Mesenchymal stem cell (in vitro differentiated cells and primary cell): ENCODE results near the gene CPNE9.
A peak's percentile ranks its signal among the peaks of the same experiment; 100 is the strongest.

Experiments used
- DNase-seq: peaks from one replicate; pipeline ENCODE4 v3.0.0-alpha.2; 2013
- H2AFZ ChIP-seq: one replicate; pipeline ENCODE4 v1.6.1; 2013; ENCODE audit warnings: low read depth, mild to moderate bottlenecking, control low read depth, inconsistent platforms, low read length, moderate library complexity
- H2AK5ac ChIP-seq: 2 replicates; pipeline ENCODE4 v1.6.1; 2013; ENCODE audit warnings: low read length, moderate library complexity, mild to moderate bottlenecking, inconsistent platforms; ENCODE audit not compliant: severe bottlenecking
- H2BK120ac ChIP-seq: one replicate; pipeline ENCODE4 v1.6.1; 2013; ENCODE audit warnings: low read depth, mild to moderate bottlenecking, inconsistent platforms, low read length, moderate library complexity
- H2BK12ac ChIP-seq, 2 experiments: one replicate each; pipeline ENCODE4 v1.6.1; 2013; ENCODE audit warnings: inconsistent platforms in 2 of 2, low read length in 2 of 2, mild to moderate bottlenecking in 2 of 2, moderate library complexity in 2 of 2, control low read depth in 1 of 2
- H2BK15ac ChIP-seq: one replicate; pipeline ENCODE4 v1.6.1; 2013; ENCODE audit warnings: mild to moderate bottlenecking, low read depth, inconsistent platforms; ENCODE audit not compliant: poor library complexity, severe bottlenecking
- H2BK5ac ChIP-seq: 2 replicates; pipeline ENCODE4 v1.6.1; 2013; ENCODE audit warnings: low read depth, mild to moderate bottlenecking, low read length, control low read depth, inconsistent platforms; ENCODE audit not compliant: poor library complexity, severe bottlenecking
- H3K14ac ChIP-seq, 2 experiments: one replicate each; pipeline ENCODE4 v1.6.1; 2013; ENCODE audit warnings: inconsistent platforms in 2 of 2, low read length in 2 of 2, control low read depth in 1 of 2, mild to moderate bottlenecking in 1 of 2, moderate library complexity in 1 of 2
- H3K18ac ChIP-seq, 2 experiments: one replicate each; pipeline ENCODE4 v1.6.1; 2013; ENCODE audit warnings: inconsistent platforms in 2 of 2, low read length in 2 of 2, control low read depth in 1 of 2, low read depth in 1 of 2, mild to moderate bottlenecking in 1 of 2
- H3K23ac ChIP-seq, 2 experiments: one replicate each; pipeline ENCODE4 v1.6.1; 2013; ENCODE audit warnings: inconsistent platforms in 2 of 2, low read length in 2 of 2, mild to moderate bottlenecking in 2 of 2, moderate library complexity in 2 of 2, control low read depth in 1 of 2
- H3K27ac ChIP-seq: 2 replicates; pipeline ENCODE4 v1.5.1; 2013; ENCODE audit warnings: mild to moderate bottlenecking, moderate library complexity, low read length, control low read depth, inconsistent platforms; ENCODE audit not compliant: poor library complexity, severe bottlenecking
- H3K27me3 ChIP-seq, 2 experiments: 2 replicates each; pipeline versions ENCODE4 v1.6.1 to v1.7.0; 2013; ENCODE audit warnings: low read length in 2 of 2, mild to moderate bottlenecking in 2 of 2, moderate library complexity in 2 of 2, control low read depth in 1 of 2, inconsistent platforms in 1 of 2; ENCODE audit not compliant: control insufficient read depth in 1 of 2, insufficient read depth in 1 of 2
- H3K36me3 ChIP-seq, 2 experiments: 2 replicates each; pipeline versions ENCODE4 v1.6.1 to v1.7.0; 2013; ENCODE audit warnings: low read length in 2 of 2, control low read depth in 1 of 2, inconsistent platforms in 1 of 2, low read depth in 1 of 2, mild to moderate bottlenecking in 1 of 2; ENCODE audit not compliant: insufficient read depth in 2 of 2, control insufficient read depth in 1 of 2
- H3K4ac ChIP-seq, 2 experiments: one replicate each; pipeline ENCODE4 v1.6.1; 2013; ENCODE audit warnings: inconsistent platforms in 2 of 2, low read length in 2 of 2, mild to moderate bottlenecking in 2 of 2, moderate library complexity in 2 of 2, control low read depth in 1 of 2, low read depth in 1 of 2
- H3K4me1 ChIP-seq: 2 replicates; pipeline ENCODE4 v1.6.1; 2013; ENCODE audit warnings: low read depth, low read length, control low read depth; ENCODE audit not compliant: control insufficient read depth, insufficient read depth
- H3K4me2 ChIP-seq: 2 replicates; pipeline ENCODE4 v1.6.1; 2013; ENCODE audit warnings: low read length, mild to moderate bottlenecking, inconsistent platforms; ENCODE audit not compliant: poor library complexity, severe bottlenecking
- H3K4me3 ChIP-seq, 2 experiments: 2 replicates each; pipeline versions ENCODE4 v1.5.1 to v1.7.0; 2013; ENCODE audit warnings: low read length in 2 of 2, mild to moderate bottlenecking in 2 of 2, control low read depth in 1 of 2, low read depth in 1 of 2; ENCODE audit not compliant: insufficient read depth in 1 of 2
- H3K79me1 ChIP-seq: replicated peaks from 2 replicates; pipeline ENCODE4 v1.6.1; 2013; ENCODE audit warnings: mild to moderate bottlenecking, control low read depth, low read length, inconsistent platforms; ENCODE audit not compliant: poor library complexity, severe bottlenecking
- H3K9ac ChIP-seq: 2 replicates; pipeline ENCODE4 v1.7.0; 2013; ENCODE audit warnings: mild to moderate bottlenecking, low read length, moderate library complexity
- H3K9me3 ChIP-seq: 2 replicates; pipeline ENCODE4 v1.7.0; 2013; ENCODE audit warnings: mild to moderate bottlenecking, low read length; ENCODE audit not compliant: control insufficient read depth
- H4K8ac ChIP-seq: one replicate; pipeline ENCODE4 v1.6.1; 2013; ENCODE audit warnings: inconsistent platforms, mild to moderate bottlenecking, low read length, moderate library complexity
- H4K91ac ChIP-seq: one replicate; pipeline ENCODE4 v1.6.1; 2013; ENCODE audit warnings: mild to moderate bottlenecking, low read length, inconsistent platforms
- WGBS: methylation state at CpG from one replicate; pipeline ENCODE4 v1.1.7; 2013; ENCODE audit warnings: mixed read lengths; 5-methylcytosine and 5-hydroxymethylcytosine counted together

CPNE9 gene

GRCh38 chr3:9701006-9701405, 2.6 kb upstream of the CPNE9 start:
- H3K27me3 ChIP-seq = peaks cover 25 to 27% of the 10 kb centered on the region in 2 experiments
- no peak overlapping the region for H2BK15ac ChIP-seq
- H3K14ac ChIP-seq = no peak overlapping the region
- no peak overlapping the region for H2BK12ac ChIP-seq
- no peak overlapping the region for H3K4me2 ChIP-seq
- H2BK120ac ChIP-seq = no peak overlapping the region
- H4K8ac ChIP-seq = no peak overlapping the region
- H2BK5ac ChIP-seq = no peak overlapping the region
- H3K18ac ChIP-seq = no peak overlapping the region
- no peak overlapping the region for H3K4me3 ChIP-seq
- H3K27ac ChIP-seq = no peak overlapping the region
- no peak overlapping the region for H3K4ac ChIP-seq
- no peaks in the 10 kb centered on the region for H3K9me3 ChIP-seq
- H3K4me1 ChIP-seq = peaks cover 17% of the 10 kb centered on the region
- no peak overlapping the region for H3K23ac ChIP-seq
- no peak overlapping the region for H2AK5ac ChIP-seq
- no peak overlapping the region for H3K9ac ChIP-seq
- no peak for DNase-seq
- peaks cover 42 to 58% of the 10 kb centered on the region in 2 experiments for H3K36me3 ChIP-seq
- 96% methylated on average over 7 of the region's 7 CpGs for WGBS
- H4K91ac ChIP-seq = no peak overlapping the region
- H3K79me1 ChIP-seq = peaks cover 1% of the 10 kb centered on the region
- H2AFZ ChIP-seq = no peak overlapping the region

GRCh38 chr3:9701711-9702110, 1.9 kb upstream of the CPNE9 start:
- H2BK120ac ChIP-seq = no peak overlapping the region
- no peak overlapping the region for H2BK5ac ChIP-seq
- no peak for DNase-seq

DNA sequence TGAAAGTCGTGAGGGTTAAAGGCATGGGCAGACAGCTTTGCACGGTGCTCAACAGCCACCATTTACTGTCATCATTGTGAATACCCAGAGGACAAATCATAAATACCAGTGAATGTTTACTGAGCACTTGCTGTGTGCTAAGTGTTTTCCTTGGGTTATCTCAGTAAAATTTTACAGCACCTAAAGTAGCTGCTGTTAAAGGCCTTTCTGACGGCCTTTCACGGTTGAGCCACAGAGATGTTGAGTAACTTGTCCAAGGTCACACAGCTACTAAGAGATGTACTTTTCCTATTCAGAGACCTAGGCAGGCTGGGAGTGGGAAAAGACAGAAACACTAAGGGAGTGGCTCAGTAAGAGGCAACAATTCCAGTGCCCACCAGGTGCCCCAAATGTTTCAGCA, 393 bp upstream of the CPNE9 start:
- Histone ChIP-seq H3K9ac (no peak overlapping the region), H3K14ac (no peak overlapping the region), H4K91ac (no peak overlapping the region), H3K79me1 (no peaks in the 10 kb centered on the region), H3K4me1 (peaks cover 17% of the 10 kb centered on the region), H2BK12ac (no peak overlapping the region), H4K8ac (no peak overlapping the region), H3K27ac (no peak overlapping the region), H2BK5ac (no peak overlapping the region), H2BK120ac (no peak overlapping the region), H3K4ac (no peak overlapping the region), H2BK15ac (no peak overlapping the region), H3K4me3 (no peak overlapping the region), H3K23ac (no peak overlapping the region), H3K18ac (no peak overlapping the region), H2AFZ (no peak overlapping the region), H3K36me3 (peaks cover 23 to 37% of the 10 kb centered on the region in 2 experiments), H3K4me2 (no peak overlapping the region), H3K9me3 (no peaks in the 10 kb centered on the region), H2AK5ac (no peak overlapping the region), H3K27me3 (peaks cover 35 to 36% of the 10 kb centered on the region in 2 experiments)
- WGBS = 95% methylated on average over 4 of the region's 4 CpGs
- DNase-seq = no peak

More at GRCh38 chr3:9701711-9702110, 1.9 kb upstream of the CPNE9 start:
- H3K79me1 ChIP-seq = peaks cover 1% of the 10 kb centered on the region
- no peak overlapping the region for H3K4ac ChIP-seq
- no peak overlapping the region for H3K23ac ChIP-seq
- H2AK5ac ChIP-seq = no peak overlapping the region
- H3K4me2 ChIP-seq = no peak overlapping the region
- no peak overlapping the region for H3K4me3 ChIP-seq
- no peak overlapping the region for H3K9ac ChIP-seq
- peaks cover 38 to 52% of the 10 kb centered on the region in 2 experiments for H3K36me3 ChIP-seq
- H2BK15ac ChIP-seq = no peak overlapping the region
- H3K27me3 ChIP-seq = peaks cover 32 to 34% of the 10 kb centered on the region in 2 experiments
- 95% methylated on average over 10 of the region's 10 CpGs for WGBS
- no peaks in the 10 kb centered on the region for H3K9me3 ChIP-seq
- no peak overlapping the region for H4K8ac ChIP-seq
- no peak overlapping the region for H3K27ac ChIP-seq
- H3K4me1 ChIP-seq = peaks cover 17% of the 10 kb centered on the region
- no peak overlapping the region for H2BK12ac ChIP-seq
- H3K14ac ChIP-seq = no peak overlapping the region
- H2AFZ ChIP-seq = no peak overlapping the region
- no peak overlapping the region for H3K18ac ChIP-seq
- no peak overlapping the region for H4K91ac ChIP-seq

DNA sequence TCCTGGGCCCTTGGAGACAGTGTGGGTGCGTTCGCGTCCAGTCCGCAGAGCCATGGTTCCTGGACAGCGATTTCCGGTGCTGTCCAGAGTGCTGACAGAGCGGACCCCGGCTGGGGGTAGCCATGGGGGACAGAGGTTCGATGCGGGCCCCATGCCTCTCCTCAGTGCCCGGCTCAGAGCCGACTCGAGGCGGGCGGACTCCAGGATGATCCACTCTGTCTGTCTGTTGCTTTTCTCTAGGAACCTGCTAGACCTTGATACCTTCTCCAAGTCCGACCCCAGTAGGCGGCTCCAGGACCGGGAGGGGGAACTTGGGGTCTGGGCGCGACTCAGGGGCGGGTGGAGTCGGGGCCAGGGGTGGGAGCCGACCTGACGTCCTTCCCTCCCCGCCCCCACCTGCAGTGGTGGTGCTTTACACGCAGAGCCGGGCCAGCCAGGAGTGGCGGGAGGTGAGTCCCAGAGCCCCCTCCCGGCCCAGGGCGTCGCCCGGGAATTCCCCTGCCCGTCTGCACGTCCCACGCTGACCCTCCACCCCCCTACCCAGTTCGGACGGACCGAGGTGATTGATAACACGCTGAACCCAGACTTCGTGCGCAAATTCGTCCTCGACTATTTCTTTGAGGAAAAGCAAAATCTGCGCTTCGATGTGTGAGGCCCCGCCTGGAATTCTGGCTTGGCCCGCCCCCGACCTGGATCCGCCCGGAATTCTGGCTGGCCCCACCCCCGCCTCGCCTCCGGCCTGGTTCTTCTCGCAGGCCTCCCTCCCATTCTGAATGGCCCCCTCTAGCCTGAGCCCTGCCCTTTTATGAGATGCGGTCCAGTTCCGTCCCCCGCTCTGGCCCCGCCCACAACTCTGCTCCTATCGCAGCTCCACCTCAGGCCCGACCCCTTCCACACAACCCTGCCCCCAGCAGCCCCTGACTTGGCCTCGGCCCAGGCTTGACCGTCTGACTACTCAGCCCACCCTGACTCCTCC, 1.0 kb downstream of the CPNE9 start:
- no peak overlapping the region for H3K18ac ChIP-seq
- H4K91ac ChIP-seq = no peak overlapping the region
- H3K79me1 ChIP-seq = no peaks in the 10 kb centered on the region
- H3K27ac ChIP-seq = no peak overlapping the region
- WGBS = 2% methylated on average over 53 of the region's 62 CpGs
- H3K23ac ChIP-seq = no peak overlapping the region
- peak overlapping the region in 1 of 2 experiments; percentile 66 for H3K4me3 ChIP-seq
- H3K4me1 ChIP-seq = peaks cover 17% of the 10 kb centered on the region
- H2AFZ ChIP-seq = no peak overlapping the region
- H4K8ac ChIP-seq = no peak overlapping the region
- H2BK5ac ChIP-seq = no peak overlapping the region
- H2BK15ac ChIP-seq = no peak overlapping the region
- DNase-seq = peak; percentile 44
- peaks cover 18 to 26% of the 10 kb centered on the region in 2 experiments for H3K36me3 ChIP-seq
- H2AK5ac ChIP-seq = no peak overlapping the region
- peak overlapping the region; percentile 60 for H3K4me2 ChIP-seq
- H3K4ac ChIP-seq = no peak overlapping the region
- H2BK120ac ChIP-seq = no peak overlapping the region
- H3K9ac ChIP-seq = no peak overlapping the region
- no peak overlapping the region for H3K14ac ChIP-seq
- H2BK12ac ChIP-seq = no peak overlapping the region
- H3K9me3 ChIP-seq = no peaks in the 10 kb centered on the region
- H3K27me3 ChIP-seq = peaks cover 35 to 36% of the 10 kb centered on the region in 2 experiments
